GM18502 (cell line): ENCODE measurements around the gene OGFOD2.
A peak's percentile ranks its signal among the peaks of the same experiment; 100 is the strongest.

ENCODE experiments used
- ATAC-seq: cut with Tn5 transposase; IDR thresholded peaks from one replicate; pipeline ENCODE4 v1.9.1; 2021; ENCODE audit warnings: mild to moderate bottlenecking; ENCODE audit not compliant: unreplicated experiment, poor library complexity

The OGFOD2 gene

DNA sequence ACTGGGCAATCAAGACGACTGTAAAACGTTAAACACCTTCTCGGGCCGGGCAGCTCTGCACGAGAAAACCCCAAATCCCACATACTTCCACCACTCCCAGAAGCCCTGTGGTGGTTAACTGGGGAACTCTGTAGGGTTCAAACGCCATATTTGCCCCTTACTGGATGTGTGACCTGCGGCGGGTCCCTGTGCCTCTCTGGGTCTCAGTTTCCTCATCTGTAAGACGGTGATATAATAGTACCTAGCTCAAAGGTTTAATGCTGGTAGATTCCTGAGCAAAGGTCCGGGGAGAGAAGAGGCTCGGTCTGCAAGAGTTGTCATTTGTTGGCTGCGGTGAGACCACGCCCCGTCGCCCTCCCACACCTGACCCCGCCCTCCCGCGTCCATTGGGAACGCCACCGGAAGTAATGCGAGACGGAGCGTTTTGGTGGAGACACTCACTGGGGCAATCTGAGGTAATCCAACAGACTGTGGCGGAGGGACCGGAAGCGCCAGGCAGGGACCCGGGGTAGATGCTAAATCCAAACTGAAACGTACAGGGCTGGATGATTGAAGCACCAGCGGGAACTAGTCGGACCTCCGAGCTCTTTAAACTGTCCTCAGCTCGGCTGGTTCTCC is 661 bp upstream of the OGFOD2 start:
- ATAC-seq: peak; percentile 73

DNA sequence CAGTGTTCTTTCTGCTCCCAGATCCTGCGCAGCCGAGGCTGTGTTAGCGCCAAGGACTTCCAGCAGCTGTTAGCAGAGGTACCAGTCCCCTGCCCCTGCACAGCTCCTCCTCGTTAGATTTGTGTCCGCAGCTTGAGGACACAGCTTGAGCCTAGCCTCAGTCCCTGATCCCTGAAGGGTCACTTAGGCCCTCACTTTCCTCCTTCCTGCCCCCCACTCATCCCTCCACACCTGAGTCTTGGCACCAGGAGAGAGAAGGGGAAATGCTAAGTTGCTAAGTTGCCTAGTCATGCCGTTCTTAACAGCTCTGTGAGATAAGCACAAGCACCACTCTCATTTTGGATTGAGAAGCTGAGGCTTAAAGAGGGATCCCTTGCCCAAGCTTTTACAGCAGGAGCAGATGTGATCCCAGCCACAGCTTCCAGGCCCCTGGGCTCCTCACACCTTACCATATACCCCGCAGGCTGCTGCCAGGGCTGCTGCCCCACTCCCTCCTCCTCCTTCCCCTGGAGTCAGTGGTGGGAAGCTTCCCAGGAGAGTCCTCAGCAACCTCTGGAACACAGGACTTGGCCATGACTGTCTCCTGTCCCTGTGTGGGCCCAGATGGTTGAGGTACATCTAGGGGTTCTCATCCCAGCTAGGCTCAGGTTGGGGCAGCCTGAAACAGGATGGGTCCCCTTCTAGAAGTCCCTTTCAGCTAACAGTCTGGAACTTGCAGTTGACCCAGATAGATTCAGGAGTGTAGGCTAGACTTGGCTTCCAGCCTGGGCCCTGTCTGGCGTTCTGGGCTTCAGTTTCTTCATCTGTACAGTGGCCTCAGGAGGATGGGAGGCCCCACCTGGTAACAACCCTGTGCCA is 975 bp downstream of the OGFOD2 start:
- ATAC-seq: no peak

DNA sequence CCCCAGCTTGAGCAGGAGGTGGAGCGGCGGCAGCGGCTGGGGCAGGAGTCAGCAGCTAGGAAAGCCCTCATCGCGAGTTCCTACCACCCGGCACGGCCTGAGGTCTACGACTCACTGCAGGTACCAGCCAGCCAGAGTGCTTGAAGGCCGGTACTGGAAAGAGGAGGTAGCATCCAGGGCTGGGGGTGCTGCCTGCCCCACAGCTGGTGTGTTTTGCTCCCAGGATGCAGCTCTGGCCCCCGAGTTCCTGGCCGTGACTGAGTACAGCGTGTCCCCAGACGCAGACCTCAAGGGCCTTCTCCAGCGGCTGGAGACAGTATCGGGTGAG is 1.6 kb downstream of the OGFOD2 start:
- ATAC-seq: no peak

DNA sequence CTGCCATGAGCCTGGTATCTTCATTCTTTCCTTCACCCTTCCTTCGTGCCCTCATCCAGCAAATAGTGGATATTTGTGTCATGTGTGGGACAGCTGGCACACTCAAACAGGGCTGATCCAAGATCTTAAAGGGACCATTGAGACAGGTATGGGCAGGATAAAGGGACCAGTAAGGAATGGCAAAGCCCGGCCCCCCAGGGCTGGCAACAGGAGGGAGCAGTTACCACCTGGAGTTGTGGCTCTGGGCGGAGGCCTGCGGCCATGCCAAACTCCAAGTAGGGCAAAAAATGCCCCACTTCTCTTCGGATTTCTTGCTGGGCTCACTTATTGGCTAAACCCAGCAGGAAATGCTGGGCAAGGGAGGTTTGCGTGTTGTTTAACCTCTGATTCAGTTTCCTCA is 2.1 kb downstream of the OGFOD2 start:
- no peak for ATAC-seq

DNA sequence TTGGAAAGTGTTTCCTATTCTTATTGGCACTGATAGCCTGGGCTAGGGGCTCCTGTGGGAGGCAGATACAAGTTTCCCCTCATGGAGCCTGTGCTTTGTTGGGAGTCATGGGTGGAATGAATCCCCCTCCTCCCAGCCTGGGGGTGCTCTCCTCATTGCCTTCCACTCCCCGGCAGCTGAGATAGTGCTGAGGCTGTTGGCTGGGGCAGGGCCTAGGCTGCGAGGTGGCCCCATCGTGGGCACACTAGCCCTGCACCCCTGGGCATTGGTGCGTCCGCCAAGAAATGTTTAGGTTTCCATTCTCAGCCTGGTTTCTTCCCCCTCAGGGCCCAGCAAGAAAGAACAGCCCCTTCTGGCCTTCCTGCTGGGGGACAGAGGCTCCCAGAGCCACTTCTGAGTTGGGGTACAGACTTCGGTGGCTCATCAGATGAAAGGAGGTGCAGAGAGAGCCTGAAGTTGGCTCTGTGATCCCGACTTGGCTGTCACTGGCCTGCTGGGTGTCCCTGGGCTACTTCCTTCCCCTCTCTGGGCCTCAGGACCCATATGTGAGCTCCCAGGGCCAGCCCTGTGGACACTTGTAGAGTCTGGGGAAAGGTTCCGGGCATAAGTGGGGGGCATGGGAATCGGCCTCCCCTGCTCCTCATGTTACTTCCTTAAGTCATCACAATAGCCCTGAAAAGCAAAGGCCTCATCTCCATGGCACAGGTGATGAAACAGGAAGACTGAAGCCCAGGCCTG is 2.8 kb downstream of the OGFOD2 start:
- no peak for ATAC-seq

DNA sequence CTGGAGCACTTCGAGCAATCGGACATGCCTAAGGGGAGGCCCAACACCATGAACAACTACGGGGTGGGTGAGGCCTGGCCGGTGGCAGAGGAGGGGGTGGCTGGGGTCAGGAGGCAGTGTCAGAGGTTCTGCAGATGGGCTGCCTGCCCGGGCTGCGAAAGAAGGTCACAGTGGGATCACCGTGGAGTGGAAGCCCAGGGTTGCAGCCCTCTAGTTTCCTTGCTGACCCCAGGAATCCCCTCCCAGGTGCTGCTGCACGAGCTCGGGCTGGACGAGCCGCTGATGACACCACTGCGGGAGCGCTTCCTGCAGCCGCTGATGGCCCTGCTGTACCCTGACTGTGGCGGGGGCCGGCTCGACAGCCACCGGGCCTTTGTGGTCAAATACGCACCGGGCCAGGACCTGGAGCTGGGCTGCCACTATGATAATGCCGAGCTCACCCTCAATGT is 3.5 kb downstream of the OGFOD2 start:
- ATAC-seq: no peak

DNA sequence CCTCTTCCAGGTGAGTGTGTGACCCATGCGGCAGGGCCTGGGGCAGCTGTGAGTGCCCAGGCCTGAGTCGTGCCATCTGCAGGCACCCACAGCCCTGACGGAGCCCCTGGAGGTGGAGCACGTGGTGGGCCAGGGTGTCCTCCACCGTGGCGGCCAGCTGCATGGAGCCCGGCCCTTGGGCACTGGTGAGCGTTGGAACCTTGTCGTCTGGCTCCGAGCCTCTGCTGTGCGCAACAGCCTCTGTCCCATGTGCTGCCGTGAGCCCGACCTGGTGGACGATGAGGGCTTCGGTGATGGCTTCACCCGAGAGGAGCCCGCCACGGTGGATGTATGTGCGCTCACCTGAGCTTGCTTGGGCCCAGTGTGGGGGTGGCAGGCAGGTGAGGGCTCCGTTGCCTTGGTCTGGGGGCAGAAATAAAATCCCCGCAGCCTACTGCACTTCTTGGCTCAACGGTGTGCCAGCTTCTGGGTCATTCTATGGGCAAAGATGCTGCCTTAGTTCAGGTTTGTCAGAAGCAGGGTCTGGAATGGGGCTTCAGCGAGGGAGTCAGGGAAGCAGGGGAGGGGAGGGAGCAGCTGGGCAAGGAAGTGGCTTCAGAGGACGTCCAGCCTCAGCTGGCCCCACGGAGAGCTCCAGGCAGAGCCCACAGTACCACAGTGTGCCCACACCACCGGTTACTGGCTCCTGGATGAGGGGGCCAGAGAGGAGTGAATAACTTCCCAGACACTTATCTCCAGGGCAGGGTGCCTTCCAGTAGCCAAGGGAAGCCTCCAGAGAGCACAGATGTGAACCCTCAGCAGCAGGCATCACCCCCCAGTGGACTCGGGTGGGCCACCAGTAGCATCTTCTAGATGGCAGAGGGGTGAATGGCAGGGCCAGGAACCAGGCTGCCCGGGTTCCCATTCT is 4.2 kb downstream of the OGFOD2 start:
- no peak for ATAC-seq

DNA sequence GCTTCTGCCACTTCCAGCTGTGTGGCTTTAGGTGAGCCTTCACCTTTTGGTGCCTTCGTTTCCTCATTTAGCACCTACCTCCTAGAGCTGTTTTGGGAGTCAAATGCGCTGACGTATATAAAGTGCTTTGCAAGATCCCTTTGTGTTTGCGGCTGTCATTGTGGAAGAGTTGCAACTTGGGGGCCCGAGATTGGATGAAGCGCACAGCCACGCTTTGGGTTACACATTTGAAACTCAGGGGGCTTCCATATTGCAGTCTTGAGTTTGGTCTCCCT is 4.8 kb downstream of the OGFOD2 start:
- ATAC-seq: no peak

DNA sequence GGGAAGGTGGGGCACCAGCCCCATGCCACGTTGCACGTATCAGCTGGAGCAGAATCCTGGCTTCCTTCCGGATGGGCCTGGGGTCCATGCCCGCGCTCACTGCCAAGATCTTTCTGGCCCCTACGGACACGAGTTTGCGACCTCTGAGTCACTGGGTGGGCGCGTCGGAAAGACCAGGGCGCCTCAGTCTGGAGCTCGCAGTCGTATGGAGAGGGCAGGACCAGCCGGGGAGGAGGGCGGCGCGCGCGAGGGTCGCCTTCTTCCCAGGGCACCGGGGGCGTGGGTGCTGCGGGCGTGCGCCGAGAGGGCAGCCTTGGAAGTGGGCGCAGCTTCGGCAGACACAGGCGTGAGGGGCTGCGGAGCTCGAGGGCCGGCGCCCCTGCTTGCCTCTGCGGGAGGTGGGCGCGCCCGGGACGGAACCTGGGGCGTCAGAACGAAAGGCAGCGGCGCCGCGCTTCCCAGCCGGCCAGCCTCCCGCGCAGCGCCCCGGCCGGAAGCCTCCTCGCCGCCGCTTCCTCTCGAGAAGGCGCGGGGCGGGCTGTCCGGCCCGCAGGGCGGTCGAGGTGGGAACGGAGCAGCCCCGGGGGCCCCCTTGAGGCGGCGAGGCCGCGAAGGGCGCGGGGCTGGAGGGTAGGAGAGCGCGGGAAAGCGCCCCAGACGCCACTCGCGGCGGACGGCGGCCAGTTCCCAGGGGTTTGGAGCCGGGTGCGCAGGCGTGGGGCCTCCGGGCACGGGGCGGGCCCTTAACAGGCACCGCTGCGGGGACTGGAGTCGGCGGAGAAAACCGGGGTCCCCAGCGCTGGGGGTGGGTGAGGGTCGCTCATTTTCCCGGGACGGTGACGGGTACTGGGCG is 5.4 kb downstream of the OGFOD2 start, which contains the start of gene ARL6IP4:
Gene ARL6IP4 (plus strand): TSS at position 499 of the 853 bp plus-strand sequence. CDS start 459 bp downstream, outside the sequence.
- peak; percentile 67 for ATAC-seq

DNA sequence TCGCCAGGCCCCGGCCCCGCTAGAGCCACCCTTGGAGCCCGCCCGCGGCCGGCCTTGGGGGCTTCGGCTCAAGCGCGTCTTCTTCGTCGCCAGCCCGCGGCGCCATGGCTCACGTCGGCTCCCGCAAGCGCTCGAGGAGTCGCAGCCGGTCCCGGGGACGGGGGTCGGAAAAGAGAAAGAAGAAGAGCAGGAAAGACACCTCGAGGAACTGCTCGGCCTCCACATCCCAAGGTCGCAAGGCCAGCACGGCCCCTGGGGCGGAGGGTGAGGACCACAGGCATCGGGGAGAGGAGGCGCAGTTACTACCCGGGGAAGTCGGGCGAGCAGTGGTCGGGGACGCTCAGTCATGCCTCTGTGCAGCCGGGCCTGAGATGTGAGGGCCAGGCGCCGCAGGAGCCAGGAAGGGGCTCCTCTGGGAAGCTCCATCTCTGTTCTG is 6.0 kb downstream of the OGFOD2 start:
- ATAC-seq: peak; percentile 8

DNA sequence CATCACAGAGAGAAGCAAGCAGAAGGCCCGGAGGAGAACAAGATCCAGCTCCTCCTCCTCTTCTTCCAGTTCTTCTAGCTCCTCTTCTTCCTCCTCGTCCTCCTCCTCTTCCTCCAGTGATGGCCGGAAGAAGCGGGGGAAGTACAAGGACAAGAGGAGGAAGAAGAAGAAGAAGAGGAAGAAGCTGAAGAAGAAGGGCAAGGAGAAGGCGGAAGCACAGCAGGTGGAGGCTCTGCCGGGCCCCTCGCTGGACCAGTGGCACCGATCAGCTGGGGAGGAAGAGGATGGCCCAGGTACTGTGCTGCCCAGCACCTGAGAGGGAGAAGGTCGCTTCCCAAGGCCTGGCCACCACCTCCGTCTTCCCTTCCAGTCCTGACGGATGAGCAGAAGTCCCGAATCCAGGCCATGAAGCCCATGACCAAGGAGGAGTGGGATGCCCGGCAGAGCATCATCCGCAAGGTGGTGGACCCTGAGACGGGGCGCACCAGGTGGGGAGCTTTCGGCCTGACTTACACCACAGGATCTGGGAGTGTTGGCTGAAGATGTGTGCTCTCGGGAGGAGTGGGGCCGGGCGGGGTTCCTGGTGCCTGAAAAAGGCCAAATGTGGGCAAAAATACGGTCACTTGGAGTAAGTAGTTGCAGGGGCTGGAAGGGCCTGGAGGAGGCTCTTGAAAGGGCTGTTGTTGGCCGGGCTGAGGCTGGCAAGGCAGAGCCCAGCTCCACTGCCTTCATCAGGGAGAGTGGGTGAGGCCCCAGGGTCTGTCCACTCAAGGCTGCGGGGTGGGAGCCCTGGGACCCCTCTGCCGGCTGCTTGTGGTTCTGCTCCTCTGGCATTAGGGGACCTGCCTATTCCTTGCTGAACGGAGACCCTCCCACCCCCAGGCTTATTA is 6.8 kb downstream of the OGFOD2 start:
- ATAC-seq: no peak

DNA sequence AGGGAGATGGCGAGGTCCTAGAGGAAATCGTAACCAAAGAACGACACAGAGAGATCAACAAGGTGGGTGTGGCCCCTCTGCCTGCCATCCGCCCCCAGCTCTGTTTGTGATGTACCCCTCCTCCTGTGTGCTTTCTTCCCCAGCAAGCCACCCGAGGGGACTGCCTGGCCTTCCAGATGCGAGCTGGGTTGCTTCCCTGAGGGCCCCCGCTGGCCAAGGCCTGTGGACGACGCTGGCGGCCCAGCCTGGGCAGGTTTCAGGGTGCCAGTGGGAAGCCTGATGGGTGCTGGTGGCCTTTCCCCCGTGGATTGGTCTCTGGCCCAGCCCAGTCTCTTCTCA is 7.4 kb downstream of the OGFOD2 start:
- no peak for ATAC-seq

DNA sequence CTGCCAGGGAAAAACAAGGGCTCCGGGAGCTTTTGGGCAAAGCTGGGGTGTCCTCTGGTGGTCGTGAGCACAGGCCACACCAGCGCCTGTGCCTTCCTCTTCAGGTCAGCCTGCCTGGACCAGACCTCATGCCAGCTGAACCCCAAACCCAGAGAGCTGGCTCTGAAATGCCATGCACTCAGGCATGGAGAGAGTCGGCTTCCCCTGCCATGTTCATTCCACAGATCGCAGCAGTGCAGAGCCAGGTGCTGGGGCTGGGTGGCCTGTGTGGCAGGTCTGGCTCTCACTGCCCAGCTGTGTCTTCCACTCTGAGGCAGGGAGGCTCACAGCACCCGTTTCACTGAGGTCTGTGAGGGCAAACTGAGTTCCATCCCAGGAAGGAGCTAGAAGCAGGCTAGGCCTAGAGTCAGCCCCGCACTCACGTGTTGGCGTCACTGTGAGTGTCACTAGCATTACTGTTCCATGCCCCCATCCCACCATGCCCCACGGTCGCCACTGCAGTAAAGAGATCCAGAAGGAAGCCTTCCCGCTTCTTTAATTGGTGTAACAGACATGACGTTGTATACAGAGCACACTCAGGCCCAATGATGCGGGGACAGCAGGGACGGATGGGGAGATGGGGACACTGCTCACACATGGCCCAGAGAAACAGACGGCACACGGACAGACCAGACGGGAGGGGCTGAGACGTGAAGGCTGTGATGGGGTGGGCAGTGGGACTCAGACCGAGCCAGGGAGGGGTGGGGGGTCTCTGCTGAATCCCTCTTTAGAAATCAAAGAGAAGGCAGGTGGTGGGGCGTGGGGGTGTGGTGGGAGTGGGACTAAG is 8.1 kb downstream of the OGFOD2 start:
- ATAC-seq: no peak

DNA sequence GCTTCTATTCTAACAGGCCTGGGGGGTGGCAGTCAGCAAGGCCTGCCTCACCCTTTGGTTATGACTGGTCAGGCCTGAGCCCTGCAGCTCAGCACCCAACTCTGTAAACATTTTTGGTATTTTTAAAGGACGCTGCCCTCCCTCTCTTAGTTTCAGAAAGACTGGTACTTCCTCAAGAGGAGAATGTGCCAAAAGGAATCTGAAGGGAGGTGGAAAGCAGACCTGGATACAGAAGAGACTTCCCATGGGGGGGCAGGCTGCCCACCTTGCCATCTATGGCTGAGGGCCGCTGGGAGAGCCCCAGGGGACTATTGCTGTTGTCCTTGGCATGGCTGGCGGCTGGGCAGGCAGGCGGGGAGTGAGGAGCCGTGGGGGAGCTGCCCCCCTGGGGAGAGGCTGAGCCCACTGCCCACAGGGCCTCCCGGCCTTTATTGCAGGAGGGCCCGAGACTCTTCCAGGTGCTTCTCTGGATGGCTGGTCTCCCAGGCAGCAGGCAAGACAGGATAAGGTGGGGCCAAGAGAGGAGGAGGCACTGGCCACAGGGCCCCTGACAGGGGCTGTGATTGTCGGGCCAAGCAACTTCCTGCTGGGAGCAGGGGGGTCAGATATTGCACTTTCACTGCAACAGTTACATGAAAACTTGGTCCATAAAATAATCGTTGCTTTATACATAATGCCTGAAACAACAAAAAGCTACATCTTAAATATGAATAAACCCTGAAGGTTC is 8.9 kb downstream of the OGFOD2 start:
- no peak for ATAC-seq

DNA sequence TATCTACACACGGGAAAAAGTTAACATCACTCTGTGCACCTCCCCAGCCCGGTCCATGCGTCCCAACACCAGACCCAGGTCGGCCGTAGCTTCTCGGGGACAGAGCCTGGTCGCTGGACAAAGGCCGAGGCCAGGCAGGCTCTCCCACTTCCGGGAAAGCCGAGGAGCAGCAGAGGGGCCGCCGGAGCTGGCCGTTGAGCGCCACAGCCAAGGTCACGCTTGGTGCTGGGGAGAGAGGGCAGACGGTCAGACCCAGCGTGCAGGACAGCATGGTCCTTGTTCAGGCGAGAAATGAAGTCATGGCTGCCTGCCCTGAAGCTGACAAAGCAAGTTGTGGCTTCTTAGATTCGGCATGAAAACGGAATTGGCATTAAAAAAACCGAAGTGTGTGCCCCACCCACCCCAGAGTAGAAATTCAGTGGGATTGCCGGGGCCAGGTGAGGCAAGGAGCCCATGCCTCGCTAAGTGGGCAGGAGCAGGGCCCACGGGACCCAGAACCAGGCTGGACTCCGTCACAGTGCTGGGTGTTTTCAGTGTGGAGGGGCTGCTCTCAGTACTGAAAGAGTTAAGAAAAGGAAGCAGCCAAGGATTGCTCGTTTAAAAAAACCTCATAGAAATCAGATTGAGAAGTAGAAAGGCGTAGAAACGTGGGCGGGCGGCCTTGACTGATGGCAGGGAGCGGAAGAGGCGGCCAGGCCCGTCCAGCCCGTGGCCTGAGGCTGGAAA is 9.7 kb downstream of the OGFOD2 start:
- no peak for ATAC-seq
